ENCODE measurements around the gene TP53INP2.

DNA sequence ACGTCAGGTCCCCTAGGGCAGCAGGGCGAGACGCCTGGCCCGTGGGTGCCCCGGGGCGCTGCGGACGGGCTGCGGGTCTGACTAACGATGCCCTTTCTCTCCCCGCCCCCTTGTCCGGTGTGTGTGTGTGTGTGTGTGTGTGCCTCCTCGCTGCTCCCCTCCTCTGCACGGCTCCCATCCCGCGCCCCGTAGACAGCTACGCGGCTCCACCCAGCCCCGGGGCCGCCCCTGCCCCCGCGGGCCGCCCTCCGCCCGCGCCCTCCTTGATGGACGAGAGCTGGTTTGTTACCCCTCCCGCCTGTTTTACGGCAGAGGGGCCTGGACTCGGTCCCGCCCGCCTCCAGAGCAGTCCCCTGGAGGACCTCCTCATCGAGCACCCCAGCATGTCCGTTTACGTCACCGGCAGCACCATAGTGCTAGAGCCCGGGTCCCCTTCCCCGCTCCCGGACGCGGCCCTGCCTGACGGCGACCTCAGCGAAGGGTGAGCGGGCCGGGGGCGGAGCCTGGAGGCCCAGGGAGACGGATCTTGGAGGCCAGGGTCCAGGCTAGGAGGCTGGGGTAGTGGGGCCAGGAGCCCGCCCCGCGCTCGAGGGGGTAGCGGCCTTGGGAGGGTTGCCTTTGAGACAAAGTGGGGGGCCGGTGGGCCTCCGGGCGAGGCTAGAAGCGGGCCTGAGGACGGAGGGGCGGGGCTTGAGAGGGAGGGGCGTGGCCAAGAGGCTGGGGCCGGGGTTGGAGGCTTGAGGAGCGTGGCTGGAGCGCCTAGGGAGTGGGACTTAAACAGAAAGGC lies 5.1 kb downstream of the TP53INP2 start:
- TF ChIP-seq, protein P1, sequence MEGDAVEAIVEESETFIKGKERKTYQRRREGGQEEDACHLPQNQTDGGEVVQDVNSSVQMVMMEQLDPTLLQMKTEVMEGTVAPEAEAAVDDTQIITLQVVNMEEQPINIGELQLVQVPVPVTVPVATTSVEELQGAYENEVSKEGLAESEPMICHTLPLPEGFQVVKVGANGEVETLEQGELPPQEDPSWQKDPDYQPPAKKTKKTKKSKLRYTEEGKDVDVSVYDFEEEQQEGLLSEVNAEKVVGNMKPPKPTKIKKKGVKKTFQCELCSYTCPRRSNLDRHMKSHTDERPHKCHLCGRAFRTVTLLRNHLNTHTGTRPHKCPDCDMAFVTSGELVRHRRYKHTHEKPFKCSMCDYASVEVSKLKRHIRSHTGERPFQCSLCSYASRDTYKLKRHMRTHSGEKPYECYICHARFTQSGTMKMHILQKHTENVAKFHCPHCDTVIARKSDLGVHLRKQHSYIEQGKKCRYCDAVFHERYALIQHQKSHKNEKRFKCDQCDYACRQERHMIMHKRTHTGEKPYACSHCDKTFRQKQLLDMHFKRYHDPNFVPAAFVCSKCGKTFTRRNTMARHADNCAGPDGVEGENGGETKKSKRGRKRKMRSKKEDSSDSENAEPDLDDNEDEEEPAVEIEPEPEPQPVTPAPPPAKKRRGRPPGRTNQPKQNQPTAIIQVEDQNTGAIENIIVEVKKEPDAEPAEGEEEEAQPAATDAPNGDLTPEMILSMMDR (IDR thresholded peaks at IDR 0.05; ENCODE audit: low read length) = no peak
- no peak for TF ChIP-seq EZH2 (optimal IDR thresholded peaks at IDR 0.05; ENCODE audit: low read depth, low read length)
